PFSK-1 (cell line): Measurements from ENCODE around the gene CRKL.

ENCODE experiments used
- FOXP2 ChIP-seq: optimal IDR thresholded peaks from 2 replicates; pipeline ENCODE3; 2011; ENCODE audit warnings: borderline replicate concordance, control low read depth, inconsistent platforms; ENCODE audit not compliant: insufficient read depth; ENCODE audit errors: extremely low read length, extremely low read depth
- POLR2AphosphoS5 ChIP-seq: IDR thresholded peaks from 2 replicates; pipeline ENCODE4 v1.6.1; 2012; ENCODE audit warnings: low read depth, mild to moderate bottlenecking, control low read depth, low read length, moderate library complexity
- REST ChIP-seq, 2 experiments: IDR thresholded peaks; 2 replicates each; pipeline versions ENCODE4 v1.6.1 to v1.8.0; 2011 to 2012; ENCODE audit warnings: low read depth in 2 of 2, low read length in 2 of 2, control low read depth in 1 of 2, inconsistent platforms in 1 of 2, mild to moderate bottlenecking in 1 of 2, moderate library complexity in 1 of 2; ENCODE audit not compliant: insufficient read depth in 1 of 2
- SIN3A ChIP-seq: IDR thresholded peaks from 2 replicates; pipeline ENCODE4 v1.6.1; 2012; ENCODE audit warnings: mild to moderate bottlenecking, low read length, moderate library complexity, borderline replicate concordance; ENCODE audit not compliant: insufficient read depth
- TAF1 ChIP-seq: IDR thresholded peaks from 2 replicates; pipeline ENCODE4 v1.6.1; 2012; ENCODE audit warnings: low read length, control low read depth, borderline replicate concordance; ENCODE audit not compliant: insufficient read depth

CRKL gene

DNA sequence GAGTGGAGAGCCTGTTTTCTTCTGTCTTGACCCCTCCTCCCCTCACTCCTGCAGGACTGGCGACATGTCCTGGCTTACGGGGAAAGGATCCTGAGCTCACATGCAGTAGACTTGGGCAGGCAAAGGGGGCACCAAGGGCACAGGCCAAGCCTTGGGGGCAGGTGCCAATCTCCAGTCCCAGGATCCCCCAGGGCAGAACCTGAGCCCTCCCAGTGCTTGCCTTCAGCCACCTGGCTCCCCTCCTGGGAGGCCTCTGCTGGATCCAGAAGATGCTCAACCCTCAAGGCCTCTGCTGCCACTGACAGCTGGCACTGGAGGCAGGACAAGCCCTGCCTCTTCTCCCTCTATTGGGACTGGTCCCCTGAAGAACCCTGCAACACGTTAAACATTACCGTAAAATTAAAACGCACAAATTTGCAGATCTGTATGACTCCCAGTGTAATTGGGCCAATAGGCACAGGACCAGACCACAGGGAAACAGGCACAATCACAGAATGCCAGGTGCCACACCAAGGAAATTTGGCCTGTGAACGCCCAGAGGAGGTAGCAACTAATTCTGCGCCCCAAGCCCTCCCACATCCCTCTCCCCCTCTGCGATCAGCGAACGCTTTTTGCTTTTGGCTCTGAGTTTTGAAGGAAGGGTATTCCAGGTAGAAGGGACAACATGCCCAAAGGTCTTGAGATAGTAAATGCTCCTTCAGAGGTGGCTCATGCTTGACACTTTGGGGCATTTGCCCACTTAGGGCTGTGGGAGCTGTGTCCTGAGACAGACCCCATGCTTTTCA lies 63.9 kb downstream of the CRKL start:
- TF ChIP-seq SIN3A (no peak), REST (IDR thresholded peaks at IDR 0.05; ENCODE audit: insufficient read depth in 1 of 2, low read depth in 2 of 2, low read length in 2 of 2) (no peak), TAF1 (no peak), FOXP2 (no peak), POLR2AphosphoS5 (no peak)

- TF ChIP-seq POLR2AphosphoS5 (peak; percentile 98), TAF1 (peak; percentile 70; the same call in 1 of the 2 replicates), REST (IDR thresholded peaks at IDR 0.05; ENCODE audit: insufficient read depth in 1 of 2, low read depth in 2 of 2, low read length in 2 of 2) (no peak)
Observed at GRCh38 chr22:20981787-20982562, 64.8 kb downstream of the CRKL start, which contains the start of gene LZTR1. TSS of gene LZTR1 (plus strand) at chr22:20982297. CDS start at chr22:20982372, 75 bp downstream.

DNA sequence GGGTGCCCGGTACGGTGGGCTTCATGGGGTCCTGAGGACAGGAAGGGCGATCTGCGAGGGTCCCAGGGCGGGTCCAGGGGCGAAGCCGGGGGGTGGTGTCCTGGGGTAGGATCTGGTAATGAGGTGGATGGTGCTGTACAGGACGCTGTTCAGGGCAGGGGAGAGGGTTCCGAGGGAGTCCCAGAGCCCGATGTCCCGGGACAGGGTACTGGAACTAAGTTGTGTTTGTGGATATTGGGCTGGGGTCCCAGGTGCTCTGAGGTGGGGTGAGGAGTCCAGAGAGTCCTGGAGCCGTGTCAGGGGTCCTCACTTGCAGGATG lies 65.3 kb downstream of the CRKL start:
- TF ChIP-seq FOXP2, result no peak
- TF ChIP-seq POLR2AphosphoS5, result no peak
- no peak for TF ChIP-seq REST (IDR thresholded peaks at IDR 0.05; ENCODE audit: insufficient read depth in 1 of 2, low read depth in 2 of 2, low read length in 2 of 2)
- TF ChIP-seq TAF1, result no peak
- TF ChIP-seq SIN3A, result no peak

DNA sequence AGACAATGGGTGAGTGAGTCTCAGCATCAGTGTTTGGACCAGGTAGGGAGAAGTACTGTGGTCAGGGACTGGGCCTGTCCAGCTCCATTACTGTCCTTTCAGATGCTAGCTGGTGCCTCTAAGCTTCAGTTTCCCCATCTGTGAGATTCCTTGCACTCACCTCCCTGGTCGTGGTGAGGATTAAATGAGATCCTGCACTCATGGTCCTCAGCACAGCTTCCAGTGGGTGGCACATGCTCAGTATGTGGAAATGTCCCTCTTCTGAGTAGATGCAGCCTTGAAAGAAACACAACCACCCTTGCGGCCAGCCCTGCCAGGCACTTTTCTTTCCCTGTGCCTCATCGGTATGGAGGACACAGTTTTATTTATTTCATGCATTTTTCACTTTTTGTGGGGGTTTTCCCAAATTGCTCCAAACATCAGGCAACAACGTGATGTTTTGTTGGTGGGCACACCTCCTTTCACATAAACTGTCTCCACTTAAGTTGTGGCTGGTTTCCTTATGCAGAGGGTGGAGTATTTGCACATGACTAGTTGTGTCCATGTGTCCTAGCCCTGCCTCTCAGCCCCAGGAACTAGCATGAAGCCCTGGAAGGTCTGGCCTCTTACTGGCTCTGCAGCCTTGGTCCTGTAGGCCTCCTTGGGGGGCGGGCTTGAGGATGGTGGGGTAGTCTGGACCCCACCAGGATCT lies 66.0 kb downstream of the CRKL start:
- TF ChIP-seq SIN3A, result no peak
- TF ChIP-seq POLR2AphosphoS5, result no peak
- no peak for TF ChIP-seq TAF1
- TF ChIP-seq FOXP2, result no peak
- TF ChIP-seq REST (IDR thresholded peaks at IDR 0.05; ENCODE audit: insufficient read depth in 1 of 2, low read depth in 2 of 2, low read length in 2 of 2), result no peak
